HG03025 (cell line): ENCODE measurements around the gene PALM.

Source experiments
- ATAC-seq: cut with Tn5 transposase; IDR thresholded peaks from one replicate; pipeline ENCODE4 v1.9.1; 2021; ENCODE audit warnings: mild to moderate bottlenecking, moderate library complexity; ENCODE audit not compliant: unreplicated experiment, low FRiP score

Gene PALM

DNA sequence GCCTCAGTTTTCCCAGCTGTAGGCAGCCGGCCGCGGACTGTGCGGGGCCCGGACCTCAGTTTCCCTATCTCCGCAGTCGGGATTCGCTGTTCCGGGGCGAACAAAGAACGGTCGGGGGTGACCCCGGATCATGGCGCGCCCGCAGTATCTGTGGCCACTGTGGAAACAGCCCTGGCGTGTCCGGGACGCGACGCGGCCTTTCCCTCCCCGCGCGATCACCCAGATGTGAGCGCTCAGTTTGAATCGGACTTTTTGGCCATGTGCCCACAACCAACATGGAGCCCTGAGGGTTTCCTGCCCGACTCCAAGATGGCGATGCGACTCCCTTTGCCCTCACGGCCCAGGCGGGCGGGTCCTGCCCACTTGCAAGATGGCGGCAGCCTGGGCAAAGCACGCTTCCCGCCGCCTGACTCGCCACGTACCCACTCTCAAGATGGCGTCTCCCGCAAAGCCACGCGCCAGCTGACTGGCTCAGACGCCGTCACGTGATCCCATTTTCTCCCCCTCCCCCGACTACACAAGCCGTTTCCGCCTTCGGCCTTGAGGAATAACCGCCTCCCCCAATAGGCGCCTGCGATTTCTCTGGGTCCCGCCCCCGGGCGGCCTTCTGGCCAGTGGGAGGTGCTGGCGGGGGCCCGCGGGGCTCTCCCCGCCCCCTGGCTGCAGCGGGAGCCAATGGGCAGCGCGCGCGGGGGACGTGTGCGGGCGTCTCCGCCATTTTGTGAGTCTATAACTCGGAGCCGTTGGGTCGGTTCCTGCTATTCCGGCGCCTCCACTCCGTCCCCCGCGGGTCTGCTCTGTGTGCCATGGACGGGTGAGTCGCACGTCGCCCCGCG is 88.2 kb downstream of the PALM start, which contains the start of gene PTBP1:
Gene PTBP1, plus strand, starts transcription at position 761 of the 836 bp plus-strand sequence. Its CDS starts 46 bp downstream, at position 807.
- peak; percentile 72 for ATAC-seq
